ENCODE data around the gene ASB7.
A peak's percentile ranks its signal among the peaks of the same experiment; 100 is the strongest.

ASB7 gene

GRCh38 chr15:100614918-100615317 lies 12.5 kb downstream of the ASB7 start:
- TF ChIP-seq CTCF (IDR thresholded peaks at IDR 0.05) = no peak
- Mint-ChIP-seq H3K9me3 (no peaks in the 10 kb centered on the region), H3K27ac (no peak overlapping the region), H3K36me3 (ENCODE audit: low read depth) (peaks cover 56% of the 10 kb centered on the region), H3K4me3 (no peak overlapping the region), H3K4me1 (no peaks in the 10 kb centered on the region), H3K27me3 (ENCODE audit: low read depth, poor library complexity) (no peaks in the 10 kb centered on the region)
- DNase-seq = no peak

GRCh38 chr15:100615801-100616200 lies 13.4 kb downstream of the ASB7 start:
- H3K4me3 Mint-ChIP-seq = no peak overlapping the region
- H3K36me3 Mint-ChIP-seq (ENCODE audit: low read depth) = peaks cover 60% of the 10 kb centered on the region
- no peak for TF ChIP-seq CTCF (IDR thresholded peaks at IDR 0.05)
- H3K4me1 Mint-ChIP-seq = no peaks in the 10 kb centered on the region
- H3K27me3 Mint-ChIP-seq (ENCODE audit: low read depth, poor library complexity) = no peaks in the 10 kb centered on the region
- no peak for DNase-seq
- H3K27ac Mint-ChIP-seq = no peak overlapping the region
- peaks cover 5% of the 10 kb centered on the region for H3K9me3 Mint-ChIP-seq

GRCh38 chr15:100616700-100617099 lies 14.3 kb downstream of the ASB7 start:
- Mint-ChIP-seq H3K27me3 (ENCODE audit: low read depth, poor library complexity) (no peaks in the 10 kb centered on the region), H3K4me3 (no peak overlapping the region), H3K9me3 (peaks cover 9% of the 10 kb centered on the region), H3K27ac (no peak overlapping the region), H3K4me1 (no peaks in the 10 kb centered on the region), H3K36me3 (ENCODE audit: low read depth) (peaks cover 64% of the 10 kb centered on the region)
- no peak for DNase-seq
- TF ChIP-seq CTCF (IDR thresholded peaks at IDR 0.05) = no peak

- Mint-ChIP-seq H3K27me3 (ENCODE audit: low read depth, poor library complexity) (peaks cover under 1% of the 10 kb centered on the region), H3K9me3 (peaks cover 15% of the 10 kb centered on the region), H3K4me3 (no peak overlapping the region), H3K4me1 (no peaks in the 10 kb centered on the region), H3K27ac (no peak overlapping the region), H3K36me3 (ENCODE audit: low read depth) (peaks cover 43% of the 10 kb centered on the region)
- no peak for TF ChIP-seq CTCF (IDR thresholded peaks at IDR 0.05)
- no peak for DNase-seq
These were observed 20.9 kb downstream of the ASB7 start for GRCh38 chr15:100623301-100623700.

- Mint-ChIP-seq H3K36me3 (ENCODE audit: low read depth) (peaks cover 25% of the 10 kb centered on the region), H3K4me3 (no peak overlapping the region), H3K27me3 (ENCODE audit: low read depth, poor library complexity) (peaks cover 3% of the 10 kb centered on the region), H3K4me1 (peaks cover 9% of the 10 kb centered on the region), H3K27ac (no peak overlapping the region), H3K9me3 (no peaks in the 10 kb centered on the region)
- peak; percentile 87 for TF ChIP-seq CTCF (IDR thresholded peaks at IDR 0.05)
- peak; percentile 65 for DNase-seq
These were observed 25.5 kb downstream of the ASB7 start for GRCh38 chr15:100627789-100628395.

- Mint-ChIP-seq H3K4me1 (peaks cover 12% of the 10 kb centered on the region), H3K27ac (no peak overlapping the region), H3K4me3 (no peak overlapping the region), H3K36me3 (ENCODE audit: low read depth) (peaks cover 26% of the 10 kb centered on the region), H3K9me3 (no peaks in the 10 kb centered on the region), H3K27me3 (ENCODE audit: low read depth, poor library complexity) (peaks cover 3% of the 10 kb centered on the region)
- TF ChIP-seq CTCF (IDR thresholded peaks at IDR 0.05) = no peak
- no peak for DNase-seq
These were observed 26.4 kb downstream of the ASB7 start for GRCh38 chr15:100628746-100629145.
